NCI-H526 (cell line): ENCODE measurements around the gene PAQR5.
"Not testable (repeated sequence)": the region's sequence is repeated elsewhere in the genome, so short reads cannot be mapped to it uniquely, and the experiment has no call there.

ENCODE experiments used
- DNase-seq, 2 experiments: peaks; one replicate each; lab custom pipeline; 2025; lab: John Stamatoyannopoulos, UW

Gene PAQR5

DNA sequence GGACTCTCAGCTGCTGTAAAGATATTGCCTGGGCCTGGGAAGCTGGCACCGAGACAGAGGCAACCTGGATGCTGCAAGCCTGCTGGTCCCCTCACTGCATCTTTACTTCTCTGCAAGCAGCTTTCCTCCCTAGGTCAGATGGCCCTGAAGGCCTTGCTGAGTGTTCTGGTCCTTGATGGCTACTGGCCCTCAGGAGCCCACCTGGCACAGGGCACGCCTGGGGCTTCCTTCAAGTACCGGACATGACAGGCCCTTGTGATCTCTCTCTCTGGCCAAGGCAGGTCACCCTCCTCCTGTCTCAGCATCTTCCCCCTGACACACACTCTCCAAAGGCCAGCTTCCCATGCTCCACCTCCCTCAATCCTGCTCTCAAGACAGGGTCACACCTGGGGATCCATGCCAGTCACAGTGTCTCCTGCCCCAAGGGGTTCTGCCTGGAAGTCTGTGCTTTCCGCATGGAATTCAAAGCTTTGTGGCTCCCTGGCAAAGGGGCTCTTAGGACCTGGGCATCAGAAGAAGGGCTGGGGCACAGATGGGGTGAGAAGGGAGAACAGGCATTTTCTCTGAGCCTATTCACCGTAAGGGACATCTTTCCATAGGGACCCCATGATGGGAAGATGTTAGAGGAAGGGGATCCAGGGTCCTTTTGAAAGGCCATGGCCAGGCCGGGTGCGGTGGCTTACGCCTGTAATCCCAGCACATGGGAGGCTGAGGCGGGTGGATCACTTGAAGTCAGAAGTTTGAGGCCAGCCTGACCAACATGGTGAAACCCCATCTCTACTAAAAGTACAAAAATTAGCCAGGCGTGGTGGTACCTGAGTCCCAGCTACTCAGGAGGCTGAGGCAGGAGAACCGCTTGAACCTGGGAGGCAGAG is 4.7 kb upstream of the PAQR5 start:
- no peak for DNase-seq

DNA sequence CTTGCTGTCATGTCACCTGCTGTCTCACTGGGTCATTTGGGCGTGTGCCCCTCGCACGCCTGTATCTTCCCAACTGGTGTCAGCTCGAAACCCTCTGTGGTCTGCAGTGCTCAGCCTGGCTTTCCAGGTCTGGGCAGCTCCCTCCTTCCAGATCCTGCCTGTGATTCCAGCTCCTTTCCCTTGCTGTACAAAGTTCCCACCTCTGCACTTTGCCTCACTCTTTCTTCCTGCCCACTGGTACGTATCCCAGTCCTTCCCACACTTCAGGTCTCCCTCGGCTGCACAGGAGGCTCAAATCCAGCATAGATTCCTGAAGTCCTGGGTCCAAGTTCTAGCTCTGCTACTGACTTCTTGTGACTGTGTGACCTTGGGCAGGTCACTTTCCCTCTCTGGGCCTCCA is 2.1 kb upstream of the PAQR5 start:
- DNase-seq: no peak

GRCh38 chr15:69297642-69298353 is 914 bp upstream of the PAQR5 start:
- DNase-seq: no peak

DNA sequence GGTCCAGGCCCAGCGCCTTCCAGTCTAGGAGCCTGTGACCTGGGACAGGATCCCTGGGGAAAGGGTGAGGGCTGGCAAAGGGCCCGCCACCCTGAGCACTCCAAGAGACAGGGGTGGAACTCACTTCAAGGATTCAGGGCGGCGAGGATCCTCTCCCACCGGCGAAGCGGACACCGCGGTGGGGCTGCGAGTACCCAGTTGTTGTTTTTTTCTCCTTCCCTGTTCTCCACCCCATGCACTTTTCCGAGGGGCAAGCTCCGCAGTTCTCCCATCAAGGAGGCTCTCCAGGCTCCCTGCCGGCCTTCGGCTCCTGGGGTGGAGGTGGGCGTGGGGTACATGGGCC is 387 bp upstream of the PAQR5 start:
- DNase-seq: no peak

DNA sequence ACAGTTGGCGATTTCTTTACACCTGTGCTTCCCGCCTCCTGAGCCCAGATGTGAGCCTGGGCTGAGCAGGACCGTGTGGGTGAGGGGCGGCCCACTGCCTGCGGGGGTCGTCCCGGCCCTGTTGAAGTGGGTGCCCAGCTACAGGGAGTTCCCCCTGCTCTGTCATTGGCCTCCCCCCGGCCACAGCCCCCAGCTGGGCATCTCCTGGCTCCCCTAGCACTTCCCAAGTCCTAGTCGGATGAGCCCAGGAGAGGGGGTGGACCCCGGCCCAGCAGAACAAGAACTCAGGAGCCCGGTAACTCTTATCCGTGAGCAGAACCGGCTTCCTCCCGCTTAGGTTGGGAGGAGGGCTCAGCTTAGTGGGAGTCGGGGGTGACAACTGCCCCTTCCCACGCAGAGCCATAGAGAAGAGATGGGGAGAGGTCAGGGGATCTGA is 757 bp downstream of the PAQR5 start:
- DNase-seq: no peak

DNA sequence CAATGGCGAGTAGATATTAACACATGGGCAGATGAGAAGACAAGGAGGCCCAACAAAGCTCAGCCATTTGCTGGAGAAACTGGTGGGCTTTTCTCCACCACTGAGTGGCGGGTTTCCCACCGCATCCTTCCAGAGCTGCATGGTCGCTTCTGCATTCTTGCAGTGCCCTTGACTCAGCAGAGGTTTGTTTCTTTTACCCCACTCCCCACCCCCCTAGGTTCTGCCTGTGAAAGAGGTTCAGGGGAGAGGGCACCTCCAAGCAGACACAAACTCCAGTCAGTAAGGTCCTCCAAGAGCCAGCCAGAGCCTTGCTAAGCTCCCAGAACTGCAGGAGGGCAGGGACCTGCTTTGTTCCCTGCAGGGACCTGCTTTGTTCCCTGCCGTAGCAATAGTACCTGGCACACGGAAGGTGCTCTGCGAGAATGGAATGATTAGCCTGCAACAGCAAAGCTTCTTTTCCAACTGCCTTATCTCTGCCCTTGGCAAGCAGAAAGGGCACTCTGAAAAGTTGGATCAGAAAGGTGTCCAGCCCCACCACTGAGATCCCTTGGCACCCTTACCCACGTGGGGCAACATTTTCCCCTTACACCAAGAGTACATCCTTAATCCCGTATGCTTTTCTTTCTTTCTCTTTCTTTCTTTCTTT is 1.4 kb downstream of the PAQR5 start:
- DNase-seq: peak; percentile 14 to 54

DNA sequence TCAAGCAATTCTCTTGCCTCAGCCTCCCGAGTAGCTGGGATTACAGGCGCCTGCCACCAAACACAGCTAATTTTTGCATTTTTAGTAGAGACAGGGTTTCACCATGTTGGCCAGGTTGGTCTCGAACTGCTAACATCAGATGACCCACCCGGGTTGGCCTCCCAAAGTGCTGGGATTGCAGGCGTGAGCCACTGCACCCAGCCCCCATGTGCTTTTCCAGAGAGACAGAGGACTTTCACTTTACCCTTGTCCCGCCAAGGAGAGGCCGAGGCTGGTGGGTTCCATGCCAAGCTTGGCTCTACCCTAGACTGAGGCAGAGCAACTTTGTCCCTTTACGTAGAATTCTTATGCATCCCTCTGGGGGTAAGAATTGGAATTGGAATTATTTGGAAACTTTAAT is 2.4 kb downstream of the PAQR5 start:
- DNase-seq: not testable (repeated sequence)

GRCh38 chr15:69302087-69302486 is 3.4 kb downstream of the PAQR5 start:
- DNase-seq: not testable (repeated sequence)

GRCh38 chr15:69302929-69303328 is 4.2 kb downstream of the PAQR5 start:
- no peak for DNase-seq

- no peak for DNase-seq
These were observed 4.8 kb downstream of the PAQR5 start for GRCh38 chr15:69303337-69304181.

- no peak for DNase-seq
These were observed 5.5 kb downstream of the PAQR5 start for GRCh38 chr15:69304182-69304545.

- no peak for DNase-seq
These were observed 6.7 kb downstream of the PAQR5 start for GRCh38 chr15:69305204-69305931.

DNA sequence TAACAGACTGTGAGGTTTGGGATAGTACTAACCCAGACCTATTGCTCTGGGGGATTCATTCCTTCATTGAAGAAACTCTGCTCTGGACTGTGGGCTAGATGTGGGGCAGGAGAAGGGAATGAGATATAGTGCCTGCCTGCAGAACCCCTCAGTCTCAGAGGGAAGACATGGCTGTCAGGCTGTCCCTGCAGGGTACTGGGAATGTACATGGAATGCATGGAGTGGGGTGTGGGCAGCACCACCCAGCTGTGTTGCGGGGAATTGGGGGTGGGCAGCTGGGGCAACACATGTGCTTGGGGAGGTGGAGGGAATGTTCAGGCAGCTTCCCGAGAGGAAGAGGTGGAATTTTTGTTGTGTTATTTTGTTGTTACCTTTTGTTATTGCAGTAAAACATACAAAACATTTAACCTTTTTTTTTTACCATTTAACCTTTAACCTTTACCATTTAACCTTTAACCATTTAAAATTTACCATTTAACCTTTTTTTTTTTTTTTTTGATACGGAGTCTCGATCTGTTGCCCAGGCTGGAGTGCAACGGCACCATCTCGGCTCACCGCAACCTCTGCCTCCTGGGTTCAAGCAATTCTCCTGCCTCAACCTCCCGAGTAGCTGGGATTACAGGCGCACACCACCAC is 7.3 kb downstream of the PAQR5 start:
- DNase-seq: no peak

- DNase-seq: no peak
These were observed 9.2 kb downstream of the PAQR5 start for GRCh38 chr15:69307939-69308338.

DNA sequence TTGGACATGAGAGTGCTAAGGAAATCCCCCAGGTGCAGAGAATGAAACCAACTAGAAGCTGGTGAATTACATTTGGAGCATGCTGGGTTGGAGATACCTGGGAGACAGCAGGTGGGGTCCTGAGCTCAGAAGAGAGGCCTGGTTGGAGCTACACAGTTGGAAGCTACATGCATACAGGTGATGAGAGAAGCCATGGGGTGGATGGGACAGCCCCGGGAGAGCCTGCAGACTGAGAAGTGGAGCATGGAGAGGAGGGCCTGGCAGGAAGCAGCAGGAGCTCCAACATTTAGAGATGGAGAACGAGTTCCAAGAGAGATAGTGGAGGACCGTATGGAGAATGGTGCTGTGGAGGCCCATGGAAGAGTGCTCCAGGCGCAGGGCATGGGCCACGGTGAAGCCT is 10.2 kb downstream of the PAQR5 start:
- no peak for DNase-seq

DNA sequence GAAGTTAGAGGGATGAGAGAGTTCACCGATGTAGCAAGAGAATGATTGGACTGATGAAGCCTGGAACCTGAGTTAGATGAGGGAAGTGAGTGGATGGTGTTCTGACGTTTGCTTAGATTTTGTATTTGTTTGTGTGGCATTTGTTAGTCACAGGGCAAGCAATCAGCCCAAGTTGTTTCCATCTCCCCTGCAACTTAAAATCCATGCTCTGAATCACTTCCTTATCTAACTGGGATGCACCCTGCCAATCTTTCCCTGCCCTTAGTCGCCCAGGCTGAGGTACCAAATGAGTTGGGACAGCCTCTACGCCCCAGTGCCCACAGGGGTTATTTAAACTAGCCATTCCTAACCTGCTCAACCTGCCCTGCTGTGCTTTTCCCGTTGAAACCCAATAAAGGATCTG is 12.6 kb downstream of the PAQR5 start:
- DNase-seq: no peak

DNA sequence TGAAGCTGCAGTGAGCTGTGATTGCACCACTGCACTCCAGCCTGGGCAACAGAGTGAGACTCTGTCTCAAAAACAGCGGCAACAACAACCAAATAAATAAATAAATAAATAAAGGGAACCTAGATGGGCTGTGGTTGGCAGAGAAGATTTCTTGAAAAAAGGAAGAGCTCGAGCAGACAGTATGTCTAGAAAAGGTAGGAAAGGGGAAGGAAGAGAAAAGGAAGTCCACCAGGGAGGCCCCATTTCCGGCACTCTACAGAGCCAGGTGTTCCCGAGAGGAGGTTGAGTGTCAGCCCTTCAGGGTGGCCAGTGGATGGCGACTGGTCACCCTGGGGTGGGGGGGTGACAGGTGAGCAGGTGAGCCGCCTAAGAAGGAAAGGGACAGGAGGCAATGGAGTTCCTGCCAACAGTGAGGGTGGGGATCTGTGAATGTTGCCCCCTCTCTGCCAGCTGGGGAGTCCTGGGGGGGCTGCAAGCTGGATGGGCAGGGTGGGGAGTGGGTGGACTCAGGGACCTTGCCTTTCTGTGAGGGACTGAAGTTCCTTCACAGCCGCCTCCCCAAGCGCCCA is 14.8 kb downstream of the PAQR5 start:
- no peak for DNase-seq

DNA sequence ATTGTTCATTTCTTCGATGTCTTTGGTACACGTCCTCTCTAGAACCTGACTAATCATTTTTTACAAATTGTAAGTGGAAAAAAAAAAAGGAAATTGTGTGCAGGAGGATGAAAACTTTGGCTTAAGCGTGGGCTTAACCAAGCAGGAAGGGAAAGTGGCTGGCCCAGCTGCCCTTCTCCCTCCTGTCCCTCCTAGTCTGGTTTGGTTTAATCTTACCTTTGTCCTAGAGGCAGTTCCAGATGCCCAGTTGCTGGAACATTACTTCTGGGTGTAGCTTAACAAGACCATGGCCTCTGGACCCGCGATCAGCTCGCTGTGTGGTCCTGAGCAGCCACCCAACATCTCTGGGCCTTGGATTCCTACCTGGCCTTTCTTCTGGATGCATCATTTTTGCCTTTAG is 15.4 kb downstream of the PAQR5 start:
- no peak for DNase-seq

- no peak for DNase-seq
These were observed 16.0 kb downstream of the PAQR5 start for GRCh38 chr15:69314736-69315135.

DNA sequence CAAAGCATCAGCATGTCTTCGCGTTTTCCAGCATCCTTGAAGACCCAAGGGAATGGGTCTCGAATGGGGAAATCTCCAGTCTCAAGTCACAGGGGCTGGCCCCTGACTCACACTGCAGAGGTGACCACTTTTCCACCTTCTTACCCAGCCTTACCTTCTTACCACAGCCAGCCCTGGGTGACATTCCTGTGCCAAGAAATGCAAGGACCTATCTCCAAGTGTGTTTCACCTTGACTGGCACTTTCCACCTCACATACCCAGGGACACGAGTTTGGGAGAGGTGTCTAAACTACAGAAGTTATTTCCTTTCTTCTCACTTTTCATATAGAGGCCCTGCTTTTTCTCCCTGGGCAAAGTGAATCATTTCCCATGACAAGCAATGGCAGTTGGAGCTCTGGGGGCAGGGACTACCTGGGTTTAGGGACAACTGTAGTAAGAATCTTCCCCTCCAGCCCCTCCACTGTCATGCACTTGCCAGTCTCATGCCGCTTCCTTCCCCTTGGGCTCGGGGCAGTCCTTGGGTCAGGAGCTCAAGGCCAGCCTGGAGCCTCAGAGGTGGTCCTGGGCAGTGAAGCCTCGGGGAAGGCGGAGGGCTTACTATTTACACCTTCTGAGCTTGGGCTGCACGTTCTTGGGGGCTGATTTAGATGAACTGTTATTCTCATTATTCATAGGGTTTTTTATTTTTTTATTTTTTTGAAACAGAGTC is 16.8 kb downstream of the PAQR5 start:
- DNase-seq: no peak
